ENCODE measurements around the gene PPBP. TPM values are rescaled to one million over a fixed set of nuclear protein-coding genes. Genes with fewer than 3 reads are reported as not detected.

Gene PPBP
- polyA plus RNA-seq, 1 of the 3 experiments (the other 2 are of a cell fraction), result not detected

DNA sequence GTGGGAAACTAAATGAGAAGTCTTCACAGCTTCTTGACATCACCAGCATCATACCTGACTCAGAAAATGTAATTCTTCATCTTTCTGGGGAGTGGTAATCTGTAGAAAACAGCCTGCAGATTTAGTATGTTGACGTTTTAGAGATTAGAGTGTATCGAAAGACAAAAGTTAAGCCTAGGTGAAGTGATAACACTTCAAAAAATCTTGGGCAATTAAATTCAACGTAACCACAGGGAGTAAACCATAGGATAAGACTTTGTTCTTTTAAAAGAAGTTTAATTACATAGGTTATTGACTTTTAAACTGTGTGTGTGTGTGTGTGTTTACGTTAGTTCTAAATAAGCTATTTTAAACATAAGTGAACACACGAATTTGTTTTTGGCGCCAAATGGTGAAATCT lies 12.3 kb upstream of the PPBP start:
- POLR2A ChIA-PET, result no interaction called here
- Histone ChIP-seq H3K9ac (no peak overlapping the region), H3K4me3 (ENCODE audit: low read depth in 2 of 2, low read length in 1 of 2) (no peak overlapping the region), H3K9me2 (no peaks in the 10 kb centered on the region), H3F3A (replicated peaks; ENCODE audit: insufficient read depth) (no peaks in the 10 kb centered on the region), H2AFZ (ENCODE audit: low read depth) (no peak overlapping the region), H4K20me1 (ENCODE audit: insufficient read depth) (no peaks in the 10 kb centered on the region), H3K4me2 (no peak overlapping the region), H3K9me3 (no peaks in the 10 kb centered on the region), H3K27ac (ENCODE audit: low read depth in 2 of 2, low read length in 1 of 2) (no peak overlapping the region), H3K36me3 (replicated peaks in 1 of 2; ENCODE audit: control insufficient read depth in 1 of 2, insufficient read depth in 2 of 2, low read length in 1 of 2) (no peaks in the 10 kb centered on the region), H3K79me2 (ENCODE audit: insufficient read depth) (no peaks in the 10 kb centered on the region), H3K4me1 (ENCODE audit: control insufficient read depth in 1 of 2, insufficient read depth in 2 of 2, low read depth in 1 of 2, low read length in 1 of 2) (no peaks in the 10 kb centered on the region), H3K27me3 (ENCODE audit: insufficient read depth) (peaks cover 26% of the 10 kb centered on the region; the same call in 1 of the 2 replicates)
- WGBS (ENCODE audit: low lambda C conversion rate), result 11% methylated on average over 6 of the region's 6 CpGs
- TF ChIP-seq EZH2phosphoT487 (IDR thresholded peaks at IDR 0.05; ENCODE audit: borderline replicate concordance, low read depth), result no peak
- TF ChIP-seq FOXJ3 (CRISPR knock-in tag; IDR thresholded peaks at IDR 0.05), result no peak
- TF ChIP-seq, protein P1, sequence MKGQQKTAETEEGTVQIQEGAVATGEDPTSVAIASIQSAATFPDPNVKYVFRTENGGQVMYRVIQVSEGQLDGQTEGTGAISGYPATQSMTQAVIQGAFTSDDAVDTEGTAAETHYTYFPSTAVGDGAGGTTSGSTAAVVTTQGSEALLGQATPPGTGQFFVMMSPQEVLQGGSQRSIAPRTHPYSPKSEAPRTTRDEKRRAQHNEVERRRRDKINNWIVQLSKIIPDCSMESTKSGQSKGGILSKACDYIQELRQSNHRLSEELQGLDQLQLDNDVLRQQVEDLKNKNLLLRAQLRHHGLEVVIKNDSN (IDR thresholded peaks at IDR 0.05; ENCODE audit: borderline replicate concordance, low read depth), result no peak
- no peak for TF ChIP-seq SIN3A (IDR thresholded peaks at IDR 0.05; ENCODE audit: borderline replicate concordance, low read depth, low read length)
- no peak for TF ChIP-seq RCOR1 (IDR thresholded peaks at IDR 0.05; ENCODE audit: low read length)
- TF ChIP-seq CHD2 (IDR thresholded peaks at IDR 0.05; ENCODE audit: low read length, partially characterized antibody), result no peak
- no peak for TF ChIP-seq TAF1 (IDR thresholded peaks at IDR 0.05; ENCODE audit: borderline replicate concordance, low read depth, low read length)
- no peak for TF ChIP-seq USF2 (IDR thresholded peaks at IDR 0.05; ENCODE audit: borderline replicate concordance, low read depth, low read length)
- no peak for TF ChIP-seq TEAD4 (IDR thresholded peaks at IDR 0.05; ENCODE audit: borderline replicate concordance, insufficient read depth)
- no peak for TF ChIP-seq MXI1 (IDR thresholded peaks at IDR 0.05; ENCODE audit: low read depth, low read length)
- no peak for TF ChIP-seq RXRA (IDR thresholded peaks at IDR 0.05; ENCODE audit: borderline replicate concordance, low read depth)
- TF ChIP-seq RAD21 (IDR thresholded peaks at IDR 0.05; ENCODE audit: low read length), result no peak
- no peak for TF ChIP-seq YY1 (IDR thresholded peaks at IDR 0.05; ENCODE audit: low read depth)
- TF ChIP-seq FOSL2 (IDR thresholded peaks at IDR 0.05; ENCODE audit: borderline replicate concordance, low read depth), result no peak
- TF ChIP-seq NFIC (IDR thresholded peaks at IDR 0.05; ENCODE audit: borderline replicate concordance), result no peak
- no peak for TF ChIP-seq REST (IDR thresholded peaks at IDR 0.05; ENCODE audit: low read depth, low read length)
- TF ChIP-seq SMC3 (IDR thresholded peaks at IDR 0.05; ENCODE audit: low read depth, low read length), result no peak
- TF ChIP-seq PBX3 (IDR thresholded peaks at IDR 0.05), result no peak
- no peak for TF ChIP-seq ZBTB33 (IDR thresholded peaks at IDR 0.05; ENCODE audit: borderline replicate concordance, low read depth)
- no peak for DNase-seq
- CTCF ChIA-PET, result no interaction called here
